ENCODE measurements around the gene NAT8L. TPM values are rescaled to one million over a fixed set of nuclear protein-coding genes. Genes with fewer than 3 reads are reported as not detected.

The NAT8L gene
- total and polyA plus RNA-seq, 2 of the 4 experiments (the other 2 are of a cell fraction): 0.05 TPM; not detected in 1

DNA sequence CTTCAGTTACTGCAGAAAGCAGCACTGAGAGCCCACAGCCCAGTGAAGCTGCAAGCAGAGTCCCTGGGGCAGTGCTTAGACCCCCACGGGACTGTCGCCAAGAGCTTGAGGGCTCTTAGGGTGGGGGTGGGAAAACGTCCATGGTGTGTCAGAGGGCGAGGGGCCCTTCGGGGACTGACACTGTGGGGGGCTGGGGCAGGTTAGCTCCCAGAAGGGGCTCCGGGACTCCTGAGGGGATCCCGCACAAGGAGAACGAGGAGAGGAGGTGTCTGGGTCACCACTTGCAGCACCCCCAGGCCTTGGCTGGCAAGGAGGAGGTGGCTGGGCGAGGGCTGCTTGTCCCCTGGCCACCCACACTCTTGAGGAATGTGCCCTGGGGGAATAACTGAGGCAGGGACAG, 20.8 kb downstream of the NAT8L start:
- H4K5ac ChIP-seq (ENCODE audit: low read depth, low read length): no peak overlapping the region
- no peak for TF ChIP-seq MAZ (IDR thresholded peaks at IDR 0.05; ENCODE audit: borderline replicate concordance, low read depth, low read length)
- TF ChIP-seq, protein P1, sequence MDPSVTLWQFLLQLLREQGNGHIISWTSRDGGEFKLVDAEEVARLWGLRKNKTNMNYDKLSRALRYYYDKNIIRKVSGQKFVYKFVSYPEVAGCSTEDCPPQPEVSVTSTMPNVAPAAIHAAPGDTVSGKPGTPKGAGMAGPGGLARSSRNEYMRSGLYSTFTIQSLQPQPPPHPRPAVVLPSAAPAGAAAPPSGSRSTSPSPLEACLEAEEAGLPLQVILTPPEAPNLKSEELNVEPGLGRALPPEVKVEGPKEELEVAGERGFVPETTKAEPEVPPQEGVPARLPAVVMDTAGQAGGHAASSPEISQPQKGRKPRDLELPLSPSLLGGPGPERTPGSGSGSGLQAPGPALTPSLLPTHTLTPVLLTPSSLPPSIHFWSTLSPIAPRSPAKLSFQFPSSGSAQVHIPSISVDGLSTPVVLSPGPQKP (IDR thresholded peaks at IDR 0.05; ENCODE audit: borderline replicate concordance, low read depth, low read length): no peak
- BruUV-seq (replicated peaks): no TSS peak

More for the DNA sequence above, 20.8 kb downstream of the NAT8L start:
- Histone ChIP-seq H4K8ac (ENCODE audit: low read depth in 2 of 2, low read length in 2 of 2) (no peak overlapping the region), H3K9ac (ENCODE audit: low read depth, low read length) (no peak overlapping the region), H3K79me1 (ENCODE audit: low read depth in 1 of 2, low read length in 2 of 2) (no peaks in the 10 kb centered on the region), H3K18ac (ENCODE audit: low read depth, low read length) (no peak overlapping the region), H3K9me1 (ENCODE audit: insufficient read depth, low read length) (no peaks in the 10 kb centered on the region), H3K4me3 (ENCODE audit: insufficient read depth, low read depth, low read length) (no peak overlapping the region), H3K27ac (ENCODE audit: insufficient read depth, low read length) (no peak overlapping the region), H3K4me2 (ENCODE audit: low read depth, low read length) (no peak overlapping the region), H2BK120ac (ENCODE audit: low read depth, low read length) (no peak overlapping the region), H2BK20ac (ENCODE audit: low read depth, low read length) (no peak overlapping the region), H3K27me3 (ENCODE audit: control insufficient read depth, insufficient read depth, low read length) (peaks cover 28% of the 10 kb centered on the region), H3K4me1 (ENCODE audit: control insufficient read depth, insufficient read depth, low read length) (no peaks in the 10 kb centered on the region), H3K14ac (replicated peaks; ENCODE audit: low read depth, low read length) (no peak overlapping the region), H2AK5ac (ENCODE audit: low read depth, low read length) (no peak overlapping the region), H3K23ac (ENCODE audit: low read depth, low read length) (no peak overlapping the region), H2AK9ac (replicated peaks; ENCODE audit: low read depth, low read length, poor library complexity) (no peak overlapping the region), H3K9me3 (ENCODE audit: control insufficient read depth, insufficient read depth, low read length) (no peaks in the 10 kb centered on the region), H4K20me1 (ENCODE audit: insufficient read depth, low read length) (no peaks in the 10 kb centered on the region), H2BK5ac (ENCODE audit: low read depth, low read length, poor library complexity, severe bottlenecking) (no peak overlapping the region), H3K56ac (ENCODE audit: extremely low read depth, insufficient read depth, low read length) (no peak overlapping the region), H2BK15ac (ENCODE audit: low read depth, low read length) (no peak overlapping the region), H4K91ac (ENCODE audit: insufficient read depth, low read depth, low read length) (no peak overlapping the region), H3K4ac (ENCODE audit: low read depth, low read length) (no peak overlapping the region), H2AFZ (replicated peaks; ENCODE audit: low read length, poor library complexity) (no peak overlapping the region), H3K36me3 (ENCODE audit: control insufficient read depth, insufficient read depth, low read length) (no peaks in the 10 kb centered on the region)
- intact Hi-C loops (cut with micrococcal nuclease): no loop called here
- ChIA-PET POLR2A (ENCODE audit: unreplicated experiment) (no interaction called here), CTCF (no interaction called here)
- WGBS, 2 experiments (ENCODE audit: extremely low coverage in 2 of 2, insufficient read length in 1 of 2): 77% methylated on average over 3 of the region's 9 CpGs; no CpG with 5 or more reads in 1 of the 2 experiments
- in situ Hi-C loops (cut with MboI; ENCODE audit: low sequenced_read_pairs): no loop called here
- DNase-seq (no peak), ATAC-seq (ENCODE audit: low read depth) (no peak)
- dilution Hi-C loops (cut with HindIII; ENCODE audit: low sequenced_read_pairs, unreplicated experiment): no loop called here
